CD4-positive, alpha-beta T cell treated with Interleukin-2 at 100 ng/mL for 4 hours (primary cell): ENCODE measurements around the gene RBM47.
"Not testable (repeated sequence)": the region's sequence is repeated elsewhere in the genome, so short reads cannot be mapped to it uniquely, and the experiment has no call there.

Source experiments
- DNase-seq: peaks from one replicate; pipeline ENCODE4 v3.0.0-alpha.2; 2020; ENCODE audit warnings: low spot score

RBM47 gene

DNA sequence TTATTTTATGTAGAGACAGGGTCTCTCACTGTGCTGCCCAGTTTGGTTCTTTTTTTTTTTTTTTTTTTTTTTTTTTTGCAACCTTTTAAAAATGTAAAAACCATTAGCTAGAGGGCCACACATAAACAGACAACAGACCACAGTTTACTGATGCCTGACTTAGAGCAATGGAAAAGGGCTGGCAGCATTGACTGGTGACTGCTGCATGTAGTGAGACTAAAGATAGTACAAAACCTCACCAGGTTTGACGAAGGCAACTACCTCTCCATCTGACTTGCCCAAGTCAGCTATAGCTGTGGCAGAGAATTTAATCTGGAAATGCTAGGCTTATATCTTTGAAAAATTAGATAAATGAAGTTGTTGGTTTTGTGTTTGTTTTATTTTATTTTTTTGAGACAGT, 102.9 kb downstream of the RBM47 start:
- DNase-seq, result no peak

DNA sequence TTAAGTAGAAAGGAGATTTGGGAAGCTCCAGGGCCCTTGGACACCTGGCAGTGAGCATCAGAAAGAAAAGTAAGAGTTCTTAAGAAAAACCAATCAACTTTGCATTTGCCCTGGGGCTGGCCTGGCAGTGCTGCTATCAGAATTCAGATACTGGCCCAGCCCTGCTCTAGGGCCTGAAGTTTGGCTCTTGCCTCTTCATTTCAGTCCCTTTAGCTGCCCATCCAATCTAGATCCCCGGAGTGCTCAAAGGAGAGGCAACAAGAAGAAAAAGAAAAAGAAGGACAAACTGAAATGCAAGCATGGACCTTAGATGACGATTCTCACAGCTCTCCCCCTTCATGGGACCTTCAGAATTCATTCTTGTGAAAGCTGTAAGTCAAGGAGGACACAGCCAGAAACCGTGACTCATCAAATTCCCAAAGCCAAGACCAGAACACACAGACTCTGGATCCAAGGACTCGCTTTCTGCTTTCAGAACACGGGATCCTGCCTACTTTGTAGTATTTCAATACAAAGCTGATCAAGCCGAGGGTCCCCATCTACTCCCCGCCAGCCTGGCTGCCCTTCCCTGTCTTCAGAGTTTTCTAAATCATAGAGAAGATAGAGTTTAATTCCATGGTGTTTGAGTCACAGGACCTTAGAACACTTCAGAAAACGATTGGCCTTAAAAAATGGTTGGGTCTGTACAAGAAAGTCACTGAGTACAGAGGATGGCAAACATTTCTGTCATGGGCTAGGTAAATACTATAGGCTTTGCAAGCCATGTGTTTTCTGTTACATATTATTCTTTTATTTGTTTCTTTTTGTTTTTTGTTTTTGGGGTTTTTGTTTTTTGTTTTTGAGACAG, 103.7 kb downstream of the RBM47 start:
- no peak for DNase-seq

DNA sequence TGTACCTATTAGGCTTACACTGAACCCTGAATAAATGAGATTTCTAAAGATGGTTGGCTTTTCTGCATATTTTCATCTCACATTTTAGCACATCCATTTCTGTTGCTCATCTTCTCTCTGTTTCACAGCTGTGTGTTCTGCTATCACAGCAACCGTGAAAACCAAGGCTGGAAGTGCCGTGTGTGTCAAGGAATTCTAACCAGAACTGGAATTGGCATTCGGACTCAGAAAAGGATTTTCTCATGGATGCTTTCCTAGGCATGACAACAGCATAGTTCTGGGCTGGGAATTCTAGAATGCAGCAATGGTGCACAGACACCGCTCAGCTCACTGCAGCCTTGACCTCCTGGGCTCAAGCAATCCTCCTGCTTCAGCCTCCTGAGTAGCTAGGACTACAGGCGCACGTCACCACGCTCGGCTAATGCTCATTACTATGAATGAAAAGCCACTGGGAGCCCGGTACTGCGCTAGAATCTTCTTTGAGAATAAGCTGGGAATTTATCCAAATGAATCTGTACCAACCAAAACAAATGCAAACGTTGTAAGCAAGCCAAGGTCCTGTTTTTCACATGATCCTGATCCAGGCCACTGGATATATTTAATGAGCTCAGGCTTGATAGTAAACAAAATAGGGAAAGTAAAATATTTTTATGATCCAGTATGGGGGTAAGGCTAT, 105.2 kb downstream of the RBM47 start:
- DNase-seq, result no peak

DNA sequence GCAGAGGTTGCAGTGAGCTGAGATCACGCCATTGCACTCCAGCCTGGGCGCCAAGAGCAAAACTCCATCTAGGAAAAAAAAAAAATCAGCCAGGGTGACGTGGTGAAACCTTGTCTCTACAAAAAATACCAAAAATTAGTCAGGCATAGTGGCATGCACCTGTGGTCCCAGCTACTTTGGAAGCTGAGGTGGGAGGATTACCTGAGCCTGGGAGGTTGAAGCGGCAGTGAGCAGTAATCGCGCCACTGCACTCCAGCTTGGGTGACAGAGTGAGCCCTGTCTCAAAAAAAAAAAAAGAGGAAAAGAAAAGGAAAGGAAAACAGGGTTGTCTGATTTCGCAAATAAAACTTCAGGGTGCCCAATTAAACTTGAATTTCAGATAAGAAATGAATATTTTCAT, 106.1 kb downstream of the RBM47 start:
- DNase-seq, result no peak

DNA sequence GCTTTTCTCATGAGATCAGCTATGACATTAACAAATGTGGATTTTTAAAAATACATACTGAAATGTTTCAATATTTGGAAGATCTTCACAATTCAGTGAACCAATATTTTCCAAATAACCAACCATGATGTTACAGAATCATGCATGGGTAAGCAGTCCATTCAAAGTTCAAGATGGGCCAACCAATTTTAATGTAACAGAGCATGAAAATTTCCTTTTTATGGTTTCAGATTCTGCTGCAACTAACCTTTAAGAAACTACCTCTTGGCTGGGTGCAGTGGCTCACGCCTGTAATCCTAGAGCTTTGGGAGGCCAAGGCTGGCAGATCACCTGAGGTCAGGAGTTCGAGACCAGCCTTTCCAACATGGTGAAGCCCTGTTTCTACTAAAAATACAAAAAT, 107.7 kb downstream of the RBM47 start:
- no peak for DNase-seq

DNA sequence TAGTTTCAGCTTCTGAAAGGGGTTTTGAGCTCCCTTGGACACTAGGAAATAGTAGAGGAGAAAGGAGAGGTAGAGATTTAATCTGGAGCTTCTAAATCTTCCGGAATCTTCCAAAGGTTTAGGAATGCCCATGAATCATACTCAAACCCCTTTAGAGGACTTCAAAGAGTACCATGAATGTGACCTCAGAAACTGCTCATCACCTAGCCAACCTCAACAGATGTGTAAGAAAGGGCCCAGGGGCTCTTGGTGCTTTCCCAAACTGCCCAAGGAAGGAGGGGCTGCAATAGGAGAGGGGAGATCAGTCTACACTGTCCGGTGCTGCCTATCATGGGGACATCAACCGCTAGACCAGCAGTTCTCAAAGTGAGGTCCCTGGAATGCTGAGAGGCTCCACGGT, 109.1 kb downstream of the RBM47 start:
- DNase-seq, result no peak

DNA sequence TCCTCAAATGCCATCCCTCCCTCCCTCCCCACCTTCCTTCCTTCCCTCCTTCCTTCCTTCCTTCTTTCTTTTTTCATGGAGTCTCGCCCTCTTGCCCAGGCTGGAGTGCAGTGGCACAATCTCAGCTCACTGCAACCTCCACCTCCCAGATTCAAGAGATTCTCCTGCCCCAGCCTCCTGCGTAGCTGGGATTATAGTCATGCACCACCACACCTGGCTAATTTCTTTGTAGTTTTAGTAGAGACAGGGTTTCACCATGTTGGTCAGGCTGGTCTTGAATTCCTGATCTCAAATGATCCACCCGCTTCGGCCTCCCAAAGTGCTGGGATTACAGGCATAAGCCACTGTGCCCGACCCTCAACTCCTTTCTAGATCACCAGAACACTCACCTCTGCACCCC, 112.6 kb downstream of the RBM47 start:
- not testable (repeated sequence) for DNase-seq

DNA sequence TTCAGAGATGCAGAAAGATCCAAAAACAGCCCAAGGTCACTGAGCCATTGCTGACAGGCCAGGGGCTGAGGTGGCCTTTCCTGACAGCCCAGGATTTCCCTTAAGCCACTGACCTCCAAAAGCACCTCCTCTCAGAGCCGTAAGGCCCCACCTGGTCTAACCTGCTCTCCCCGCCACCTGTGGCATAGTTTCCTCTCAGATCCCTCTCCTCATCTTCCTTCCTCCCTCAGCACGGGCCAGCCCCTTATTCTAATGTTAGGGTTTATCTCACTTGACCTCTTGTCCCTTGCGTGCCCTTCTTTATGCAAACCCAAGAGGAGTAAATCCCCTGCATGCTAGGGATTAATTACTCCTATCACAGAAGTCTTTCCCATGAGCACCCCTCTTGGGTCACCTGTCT, 113.0 kb downstream of the RBM47 start:
- DNase-seq, result no peak

DNA sequence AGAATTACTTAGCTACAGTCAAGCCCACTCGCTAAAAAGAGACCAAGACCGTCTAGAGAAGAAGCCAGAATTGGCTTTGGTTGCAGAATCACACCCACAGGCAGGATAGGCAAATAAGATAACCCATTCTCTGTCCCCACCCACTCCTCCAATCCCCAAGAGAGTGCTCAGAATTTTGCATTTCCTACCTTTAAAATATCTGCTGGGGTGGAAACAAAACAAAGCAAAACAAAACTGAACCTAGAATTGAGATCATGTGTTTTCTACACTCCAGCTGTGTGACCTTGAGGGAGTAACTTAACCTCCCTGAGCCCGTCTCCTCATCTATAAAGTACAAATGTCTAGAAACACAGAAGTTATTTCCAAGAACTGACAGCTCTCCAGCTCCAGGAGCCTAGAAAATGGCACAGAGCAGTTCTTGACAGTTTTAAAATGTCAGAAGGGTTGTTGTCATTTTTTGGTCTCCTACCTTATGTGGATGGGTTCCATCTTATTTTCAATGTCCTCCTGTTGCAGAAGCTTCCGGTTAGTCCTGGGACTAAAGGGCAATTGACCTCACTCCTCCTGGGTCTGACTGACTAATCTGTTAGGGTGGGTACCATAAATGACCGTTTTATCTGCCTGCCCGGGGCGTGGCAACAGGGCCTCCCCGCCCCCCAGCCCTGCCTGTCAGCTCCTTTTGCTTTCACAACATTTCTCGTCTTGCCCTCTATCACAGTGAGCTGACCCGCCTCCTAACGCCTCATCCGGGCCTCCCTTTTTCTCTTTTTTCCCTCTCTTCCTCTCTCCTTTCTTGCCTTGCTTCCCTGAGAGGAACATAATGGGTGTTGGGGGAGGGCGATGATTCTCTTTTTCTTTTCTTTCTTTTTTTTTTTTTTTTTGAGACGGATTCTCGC, 114.0 kb downstream of the RBM47 start:
- no peak for DNase-seq

DNA sequence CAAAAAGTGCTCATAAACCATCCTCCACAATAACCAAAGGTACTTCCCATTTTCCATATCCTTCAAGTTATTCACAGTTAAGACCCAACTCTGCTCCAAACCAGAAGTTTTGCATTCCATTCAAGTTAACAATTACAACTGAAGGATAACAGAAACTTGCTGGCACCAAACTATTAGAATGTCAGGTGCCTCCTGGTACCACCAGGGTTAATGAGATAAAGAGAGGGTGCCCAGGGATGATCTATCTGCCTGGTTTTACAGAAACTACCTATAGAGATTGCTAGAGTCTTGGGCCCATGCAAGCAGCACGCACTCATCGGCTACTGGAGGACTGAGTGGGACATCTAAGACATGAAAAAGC, 114.6 kb downstream of the RBM47 start:
- DNase-seq, result no peak

DNA sequence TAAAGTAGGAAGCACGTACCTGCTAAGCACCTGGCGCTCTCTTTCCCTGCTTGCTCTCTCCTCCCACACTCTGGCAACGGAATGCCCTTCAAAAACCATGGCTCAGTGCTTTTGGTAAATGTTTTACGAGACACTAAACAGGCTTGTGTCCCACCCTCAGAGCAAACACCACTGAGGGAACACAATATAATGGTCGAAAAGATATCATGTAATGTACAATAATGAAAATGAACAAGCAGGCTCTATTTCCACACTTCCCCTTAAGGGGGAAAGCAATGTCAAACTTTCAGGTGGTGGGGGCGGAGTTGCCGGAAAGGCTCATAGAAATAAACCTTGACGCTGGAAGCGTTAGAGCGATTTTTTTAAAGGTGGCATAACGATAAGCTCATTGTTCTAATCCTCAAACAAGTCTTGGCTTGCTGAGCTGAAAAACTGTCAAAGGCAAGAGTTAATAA, 115.1 kb downstream of the RBM47 start:
- no peak for DNase-seq

DNA sequence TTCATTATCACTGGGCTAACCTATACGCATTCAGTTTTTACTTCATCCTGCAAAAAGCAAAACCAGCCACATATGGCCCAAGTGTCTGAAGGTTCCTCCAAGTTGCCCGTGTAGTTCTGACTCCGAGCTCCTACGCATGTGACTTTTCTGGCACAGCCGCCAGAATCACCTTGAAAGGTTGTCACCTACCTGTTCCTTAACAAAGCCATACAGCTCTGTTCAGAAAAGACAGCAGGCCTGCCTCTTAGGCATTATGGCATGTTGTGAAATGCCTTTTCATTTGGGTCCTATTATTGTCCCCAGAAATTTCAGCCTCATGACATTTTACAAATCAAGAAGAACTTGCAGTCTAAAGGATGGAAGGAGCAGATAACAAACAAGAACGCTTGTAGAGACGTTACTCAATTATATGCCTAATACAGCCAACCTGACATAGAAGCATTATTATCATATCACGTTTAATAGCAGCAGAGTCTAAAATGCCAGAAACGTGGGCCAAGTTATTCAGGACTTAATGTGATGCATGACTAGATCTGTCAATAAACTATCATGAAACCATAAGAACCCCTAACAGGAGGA, 118.5 kb downstream of the RBM47 start:
- DNase-seq, result no peak

DNA sequence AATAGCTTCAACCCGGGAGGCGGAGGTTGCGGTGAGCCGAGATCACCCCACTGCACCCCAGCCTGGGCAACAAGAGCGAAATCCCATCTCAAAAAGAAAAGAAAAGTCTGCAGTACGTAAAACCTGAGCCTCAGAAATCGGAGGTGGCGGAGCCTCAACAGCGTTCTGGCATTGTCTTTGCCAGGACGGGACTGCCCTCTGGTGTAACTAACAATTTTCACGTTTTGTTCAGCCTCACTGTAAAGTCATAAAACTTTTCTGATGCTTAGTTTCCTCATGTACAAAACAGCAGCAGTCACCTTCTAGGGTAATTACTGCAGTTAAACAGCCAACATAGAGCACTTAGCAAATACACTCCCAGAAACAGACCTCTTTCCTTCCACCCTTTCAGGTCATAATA, 121.7 kb downstream of the RBM47 start:
- DNase-seq, result peak; percentile 10

DNA sequence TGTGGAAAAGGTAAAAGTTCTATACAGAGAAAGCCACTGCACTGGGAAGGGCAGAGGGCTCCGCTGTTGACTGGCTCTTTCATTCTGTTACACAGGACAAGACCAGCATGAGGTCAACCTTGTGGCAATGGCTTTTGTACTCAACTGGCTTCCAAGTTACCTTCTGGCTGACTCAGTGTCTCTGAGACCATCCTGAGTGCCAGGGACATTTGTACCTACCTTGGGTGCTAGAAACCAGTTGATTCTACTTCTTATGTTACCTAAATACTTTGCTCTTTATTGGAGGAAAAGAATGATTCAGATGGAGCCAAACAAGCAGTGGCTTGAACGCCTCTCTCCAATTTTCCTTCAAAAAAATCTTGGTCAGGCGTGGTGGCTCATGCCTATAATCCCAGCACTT, 123.2 kb downstream of the RBM47 start:
- no peak for DNase-seq

DNA sequence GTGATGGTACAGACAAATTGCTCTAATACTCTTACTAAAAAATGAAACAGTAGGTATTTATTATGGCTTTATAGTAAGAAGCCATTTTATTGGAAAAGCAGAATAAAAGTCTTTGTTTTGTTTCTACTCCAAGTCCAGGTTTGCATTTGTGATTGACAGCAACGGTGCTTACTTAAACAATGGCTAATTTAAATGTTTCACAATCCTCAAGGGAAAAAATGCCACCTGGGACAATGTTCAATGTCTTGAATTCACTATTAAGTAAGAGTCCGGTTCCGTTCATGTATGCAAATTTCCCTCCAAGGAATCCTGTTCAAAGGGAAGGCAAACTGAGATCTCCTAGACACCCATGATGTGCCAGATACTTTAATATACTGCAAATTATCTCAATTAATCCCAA, 123.6 kb downstream of the RBM47 start:
- DNase-seq, result no peak

DNA sequence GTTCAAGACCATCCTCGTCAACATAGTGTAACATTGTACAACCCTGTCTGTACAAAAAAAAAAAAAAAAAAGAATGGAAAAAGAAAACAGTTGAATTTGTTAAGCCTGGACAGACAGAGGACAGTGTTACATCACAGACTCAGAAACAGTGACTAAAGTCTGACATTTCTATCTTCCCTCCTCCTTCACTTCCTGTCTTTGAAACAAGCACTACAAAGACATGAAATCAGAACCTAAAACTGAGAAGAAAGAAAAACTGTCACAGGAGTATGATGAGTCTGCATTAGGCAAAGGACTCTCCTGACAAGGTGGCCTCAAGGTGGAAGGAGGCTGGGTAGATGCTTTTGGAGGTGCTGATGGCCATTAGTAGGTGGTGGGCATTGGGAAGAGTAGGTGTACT, 126.7 kb downstream of the RBM47 start:
- DNase-seq, result peak; percentile 6

DNA sequence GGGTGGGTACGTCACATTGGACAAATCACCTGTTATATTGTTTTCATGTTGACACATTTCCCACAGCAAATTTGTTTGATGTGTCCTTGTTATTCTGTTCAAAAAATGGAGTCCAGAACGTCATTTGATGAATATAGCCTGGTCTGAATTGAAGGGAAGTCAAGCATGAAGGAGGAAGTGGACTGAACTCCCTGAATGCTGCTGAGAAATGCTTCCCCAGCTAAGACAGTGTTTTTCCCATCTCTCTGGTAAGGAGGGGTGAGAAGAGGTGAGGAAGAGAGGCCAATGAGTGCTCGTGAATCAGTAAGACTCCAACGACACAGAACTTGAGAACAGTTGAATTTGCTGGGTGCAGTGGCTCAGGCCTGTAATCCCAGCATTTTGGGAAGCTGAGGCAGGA, 127.4 kb downstream of the RBM47 start:
- DNase-seq, result no peak

DNA sequence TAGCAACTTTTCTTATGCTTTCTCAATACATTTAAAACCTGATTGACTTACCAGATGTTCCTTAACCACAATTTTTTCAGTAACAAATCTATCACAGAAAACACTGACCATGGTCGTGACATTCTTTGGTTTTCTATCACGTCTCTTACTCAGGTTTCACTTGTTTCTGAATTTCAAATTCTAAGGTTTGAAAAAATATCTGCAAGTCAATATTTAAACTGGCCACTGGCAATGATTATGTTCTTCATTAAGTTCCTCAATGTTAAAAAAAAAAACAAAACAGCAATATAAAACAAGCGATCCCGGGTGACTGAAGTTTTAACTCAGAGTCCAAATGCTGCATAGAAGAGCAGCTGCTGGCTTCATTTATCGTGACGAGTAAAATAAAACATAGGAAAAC, 128.9 kb downstream of the RBM47 start:
- no peak for DNase-seq

DNA sequence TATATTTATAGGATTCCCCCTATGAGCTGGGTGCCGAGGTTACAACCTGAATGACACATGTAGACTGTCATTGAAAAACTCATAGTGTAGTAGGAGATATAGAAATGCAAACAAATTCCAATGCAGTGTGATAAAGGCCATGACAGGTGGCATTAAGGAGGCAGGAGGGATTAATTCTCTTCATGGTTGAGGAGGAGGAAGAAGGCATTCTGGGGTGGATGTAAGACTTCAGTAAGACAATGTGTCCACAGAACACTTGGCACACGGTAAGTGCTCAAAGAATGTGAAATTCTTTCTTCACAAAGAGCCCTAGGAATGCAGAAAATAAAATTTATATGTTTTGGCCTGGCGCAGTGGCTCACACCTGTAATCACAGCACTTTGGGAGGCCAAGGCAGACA, 136.5 kb downstream of the RBM47 start:
- no peak for DNase-seq

DNA sequence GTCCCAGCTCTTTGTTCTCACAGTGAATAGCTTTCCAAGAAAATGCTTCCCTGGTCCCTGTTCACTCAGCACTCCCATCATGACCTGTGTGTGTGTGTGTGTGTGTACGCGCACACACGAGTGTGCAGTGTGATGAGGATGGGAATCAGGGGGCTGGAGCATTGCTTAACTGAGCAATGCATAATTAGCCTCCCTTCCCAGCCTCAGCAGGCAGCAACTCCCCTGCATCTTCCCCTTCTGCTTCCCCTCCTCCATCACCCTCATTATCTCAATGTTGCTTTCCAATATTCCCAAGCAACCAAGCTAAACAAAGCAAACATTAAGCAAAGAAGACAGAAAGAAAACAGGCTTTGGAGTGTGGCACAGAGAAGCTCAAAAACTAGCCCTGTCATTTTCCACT, 137.0 kb downstream of the RBM47 start:
- DNase-seq, result no peak

DNA sequence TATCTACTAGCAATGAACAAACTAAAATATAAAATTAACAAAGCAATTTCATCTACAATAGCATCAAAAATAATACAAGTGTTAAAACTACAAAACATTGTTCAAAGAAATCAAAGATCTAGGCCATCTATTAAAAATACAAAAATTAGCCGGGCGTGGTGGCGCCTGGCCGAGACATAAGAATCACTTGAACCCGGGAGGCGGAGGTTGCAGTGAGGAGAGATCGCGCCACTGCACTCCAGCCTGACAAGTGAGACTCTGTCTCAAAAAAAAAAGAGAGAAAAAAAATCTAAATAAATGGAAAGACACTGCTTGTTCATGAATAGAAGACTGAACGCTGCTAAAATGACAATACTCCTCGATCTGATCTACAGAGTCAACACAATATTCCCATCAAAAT, 139.2 kb downstream of the RBM47 start:
- no peak for DNase-seq

DNA sequence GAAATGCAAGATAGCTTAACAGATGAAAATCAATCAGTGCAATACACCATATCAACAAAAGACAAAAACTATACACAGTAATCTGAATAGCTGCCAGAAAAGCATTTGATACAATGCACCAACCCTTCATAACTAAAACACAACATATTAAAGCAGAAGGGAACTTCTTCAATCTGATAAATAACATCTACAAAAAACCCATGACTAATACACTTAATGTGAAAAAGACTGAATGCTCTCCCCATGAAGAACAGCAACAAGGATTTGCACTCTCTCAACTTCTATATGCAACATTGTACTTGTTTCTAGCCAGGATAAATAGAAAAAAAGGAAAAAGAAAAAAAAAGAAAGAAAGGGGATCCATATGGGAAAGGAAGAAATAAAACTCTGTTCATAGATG, 139.7 kb downstream of the RBM47 start:
- DNase-seq, result no peak
